Amygdala (tissue), 56 donors: ENCODE results near the gene GLRX2.
A peak's percentile ranks its signal among the peaks of the same experiment; 100 is the strongest.
"Not testable (repeated sequence)": the region's sequence is repeated elsewhere in the genome, so short reads cannot be mapped to it uniquely, and the experiment has no call there.

Experiments used
- DNase-seq, 56 donors: peaks; one replicate each; lab custom pipeline; 2025; lab: John Stamatoyannopoulos, UW

The GLRX2 gene

DNA sequence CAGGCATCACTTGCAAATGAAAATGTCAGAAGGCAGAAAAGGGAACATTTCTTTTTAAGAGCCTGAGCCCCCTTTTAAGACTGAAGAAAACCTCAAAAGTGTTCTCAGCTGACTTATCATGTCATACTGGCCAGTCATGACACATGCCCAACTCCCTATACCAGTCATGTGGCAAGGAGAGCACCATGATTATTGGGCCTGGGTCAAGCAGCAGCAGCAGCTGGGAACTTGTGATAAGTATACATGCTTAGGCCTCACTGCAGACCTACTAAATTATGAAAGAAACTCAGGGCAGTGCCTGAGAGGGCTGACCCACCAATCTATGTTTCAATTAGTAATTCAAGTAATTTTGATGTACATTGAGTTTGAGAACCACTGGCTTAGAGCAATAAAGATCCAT is 37.2 kb downstream of the GLRX2 start:
- no peak for DNase-seq

GRCh38 chr1:193066606-193067005 is 38.6 kb downstream of the GLRX2 start:
- no peak for DNase-seq

DNA sequence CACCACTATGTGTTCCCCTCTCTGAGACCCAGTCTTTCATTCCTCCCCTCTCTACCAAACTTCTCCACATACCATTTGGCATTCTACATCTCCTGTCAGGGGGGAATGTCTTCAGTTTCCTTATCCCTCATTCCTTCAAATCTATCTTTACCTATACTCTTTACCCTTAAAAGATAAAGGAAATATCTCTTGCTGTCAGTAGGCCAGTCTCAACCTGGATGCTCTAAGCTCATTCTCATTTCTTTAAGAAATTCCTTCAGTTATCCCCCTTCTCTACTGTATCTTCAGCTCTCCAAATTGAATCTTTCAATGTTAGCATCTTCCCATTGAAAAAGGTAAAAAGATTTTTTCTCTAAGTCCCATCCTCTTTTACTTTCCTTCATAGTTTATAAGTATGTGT is 39.3 kb downstream of the GLRX2 start:
- DNase-seq = no peak

GRCh38 chr1:193062698-193063463 is 42.3 kb downstream of the GLRX2 start:
- DNase-seq = no peak

DNA sequence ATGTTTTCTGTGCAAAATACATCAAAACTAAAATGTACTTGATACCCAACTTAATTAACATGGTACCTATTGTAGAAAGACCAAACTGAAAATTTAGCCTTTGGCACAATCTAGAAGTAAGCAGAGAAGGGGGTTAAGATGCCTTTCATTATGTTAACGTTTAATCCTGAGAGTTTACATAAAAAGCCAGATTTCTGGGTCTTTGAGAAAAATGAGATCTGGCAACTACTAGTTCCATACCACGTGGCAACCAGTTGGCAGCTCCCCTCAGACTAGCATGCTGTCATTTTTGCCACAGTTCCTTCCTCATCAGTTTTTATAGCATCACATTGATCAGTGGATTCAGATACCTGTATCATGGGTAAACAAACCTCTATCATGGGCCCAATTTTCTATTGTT is 44.3 kb downstream of the GLRX2 start:
- DNase-seq = no peak

DNA sequence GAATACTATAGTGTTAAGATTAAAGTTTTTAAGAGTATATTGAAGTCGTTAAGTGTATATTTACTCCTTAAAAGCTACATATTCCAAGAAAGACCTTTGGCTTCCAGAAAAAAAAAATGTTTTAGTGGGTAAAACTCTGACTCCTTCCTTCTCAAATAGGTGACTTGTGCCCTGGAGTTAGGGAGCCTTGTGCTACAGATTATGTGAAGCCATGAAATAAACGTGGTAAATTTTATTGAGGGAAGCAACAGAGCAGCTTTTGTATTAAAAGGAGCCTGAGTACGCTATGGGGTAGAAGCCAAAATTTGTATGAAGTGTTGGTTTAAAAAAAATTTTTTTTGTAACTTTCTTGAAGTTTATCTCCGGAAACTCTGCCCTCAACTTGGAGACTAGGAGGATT is 44.8 kb downstream of the GLRX2 start:
- no peak for DNase-seq

DNA sequence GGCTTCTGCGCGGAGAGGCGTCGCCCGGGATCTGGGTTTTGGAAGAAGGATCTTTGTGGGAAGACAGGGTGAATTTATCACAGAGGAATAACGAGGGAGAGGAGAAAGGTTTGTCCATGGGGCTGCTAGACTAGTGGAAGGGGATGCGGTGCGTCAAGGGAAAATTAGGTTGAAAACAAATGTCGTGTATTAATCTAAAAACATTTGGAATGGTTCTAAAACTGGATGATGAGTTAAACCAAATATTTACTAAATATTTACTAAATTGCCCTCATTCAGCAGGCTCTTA is 45.2 kb downstream of the GLRX2 start:
- no peak for DNase-seq

GRCh38 chr1:193059282-193060114 is 45.7 kb downstream of the GLRX2 start, which contains the start of the genes RO60 and UCHL5:
TSS of gene RO60 (plus strand) at chr1:193059612. CDS start at chr1:193069055, 9,443 bp downstream.
TSS of gene UCHL5 (minus strand) at chr1:193059360. CDS start at chr1:193059260, 100 bp downstream.
- peak; percentile 66 to 98 (median 95) for DNase-seq

DNA sequence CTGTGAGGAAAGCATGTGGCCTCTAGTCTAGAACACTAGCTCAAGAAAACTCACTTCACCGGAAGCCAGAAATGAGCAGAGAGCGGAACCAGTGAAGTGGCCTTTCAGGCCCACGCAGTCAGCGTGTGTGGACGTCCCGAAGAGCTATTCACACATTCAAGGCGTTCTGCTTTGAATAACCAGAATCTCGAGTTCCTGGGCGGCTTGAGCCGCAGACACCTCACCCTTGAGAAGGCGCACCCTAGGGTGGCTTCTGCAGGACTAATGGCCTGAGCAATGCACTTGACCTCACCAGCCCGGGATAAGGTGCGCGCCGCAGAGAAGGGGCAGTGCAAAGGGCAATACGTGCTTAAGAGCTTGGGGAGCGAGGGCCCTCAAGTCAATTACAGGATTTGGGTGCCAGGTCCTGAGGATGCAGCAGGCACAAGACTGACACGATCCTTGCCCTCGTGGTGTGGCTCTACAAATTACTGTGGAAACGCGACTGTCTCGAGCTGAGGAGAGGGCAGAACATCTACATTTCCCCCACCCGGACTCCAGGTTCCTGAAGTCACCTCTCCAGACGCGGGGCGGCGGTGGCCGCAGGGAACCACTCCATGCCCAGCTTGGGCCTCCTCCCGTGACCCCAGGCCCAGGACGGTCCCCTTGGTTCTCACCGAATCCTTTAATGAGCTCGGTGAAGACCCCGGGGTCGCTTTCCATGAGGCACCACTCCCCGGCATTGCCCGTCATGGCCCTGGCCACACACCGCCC is 46.5 kb downstream of the GLRX2 start:
- DNase-seq = peak in 15 of 56 donors; percentile 5 to 55 (median 30)

- DNase-seq = no peak
Measured at GRCh38 chr1:193054169-193054675, 51.0 kb downstream of the GLRX2 start.

- not testable (repeated sequence) for DNase-seq
Measured at GRCh38 chr1:193048913-193049312, 56.3 kb downstream of the GLRX2 start.
